IMR-90 (cell line): ENCODE data around the gene KIF25. TPM values are rescaled to one million over a fixed set of nuclear protein-coding genes. Genes with fewer than 3 reads are reported as not detected.

Source experiments
- ATAC-seq: fragments of 200-7000 bp; cut with Tn5 transposase; 2 replicates; pipeline ENCODE4 v1.9.1; 2020; ENCODE audit warnings: low read depth, mild to moderate bottlenecking, moderate library complexity
- BruUV-seq: library from RNA; stranded (reverse); fragments of 400-500 nt; replicated peaks from 2 replicates; lab custom pipeline; 2021; lab: Mats Ljungman, UMichigan
- CTCF ChIA-PET: fragments of 300-600 bp; formaldehyde crosslinking; extraction: SDS; loops from one replicate; lab custom pipeline; 2021; ENCODE audit warnings: antibody characterized with exemption; lab: Yijun Ruan, JAX
- POLR2A ChIA-PET: fragments of 300-600 bp; sonication (Branson Sonifier 250); formaldehyde crosslinking; loops from one replicate; lab custom pipeline; 2022; ENCODE audit warnings: antibody characterized with exemption; ENCODE audit not compliant: unreplicated experiment; lab: Charles Lee
- DNase-seq: peaks from one replicate; pipeline ENCODE4 v3.0.0; 2013
- H2AFZ ChIP-seq: replicated peaks from 2 replicates; pipeline ENCODE3; 2013; ENCODE audit warnings: low read length, mild to moderate bottlenecking; ENCODE audit not compliant: poor library complexity
- H2AK5ac ChIP-seq: 2 replicates; pipeline ENCODE4 v1.6.1; 2013; ENCODE audit warnings: low read depth, low read length, inconsistent platforms
- H2AK9ac ChIP-seq: replicated peaks from 2 replicates; pipeline ENCODE3; 2013; ENCODE audit warnings: mild to moderate bottlenecking, low read depth, low read length, moderate library complexity; ENCODE audit not compliant: poor library complexity
- H2BK120ac ChIP-seq: 2 replicates; pipeline ENCODE4 v1.6.1; 2013; ENCODE audit warnings: low read depth, low read length, inconsistent platforms
- H2BK15ac ChIP-seq: 3 replicates; pipeline ENCODE4 v1.6.1; 2013; ENCODE audit warnings: low read depth, low read length, inconsistent platforms
- H2BK20ac ChIP-seq: 2 replicates; pipeline ENCODE4 v1.6.1; 2013; ENCODE audit warnings: low read depth, mild to moderate bottlenecking, inconsistent platforms, low read length, moderate library complexity
- H2BK5ac ChIP-seq: 2 replicates; pipeline ENCODE4 v1.6.1; 2013; ENCODE audit warnings: mild to moderate bottlenecking, low read depth, low read length, inconsistent platforms; ENCODE audit not compliant: poor library complexity, severe bottlenecking
- H3K14ac ChIP-seq: replicated peaks from 2 replicates; pipeline ENCODE4 v1.6.1; 2013; ENCODE audit warnings: low read depth, low read length, inconsistent platforms
- H3K18ac ChIP-seq: 2 replicates; pipeline ENCODE4 v1.6.1; 2013; ENCODE audit warnings: low read depth, low read length, control low read depth
- H3K23ac ChIP-seq: 2 replicates; pipeline ENCODE4 v1.6.1; 2013; ENCODE audit warnings: low read depth, low read length, inconsistent platforms
- H3K27ac ChIP-seq: 2 replicates; pipeline ENCODE4 v1.5.1; 2013; ENCODE audit warnings: mild to moderate bottlenecking, control low read depth, low read length; ENCODE audit not compliant: insufficient read depth
- H3K27me3 ChIP-seq: 2 replicates; pipeline ENCODE4 v1.6.1; 2013; ENCODE audit warnings: low read length; ENCODE audit not compliant: control insufficient read depth, insufficient read depth
- H3K36me3 ChIP-seq: 2 replicates; pipeline ENCODE4 v1.6.1; 2013; ENCODE audit warnings: low read length, mixed read lengths; ENCODE audit not compliant: control insufficient read depth, insufficient read depth
- H3K4ac ChIP-seq: 2 replicates; pipeline ENCODE4 v1.6.1; 2013; ENCODE audit warnings: low read depth, low read length, inconsistent platforms
- H3K4me1 ChIP-seq: 2 replicates; pipeline ENCODE4 v1.6.1; 2013; ENCODE audit warnings: low read length, mixed read lengths; ENCODE audit not compliant: control insufficient read depth, insufficient read depth
- H3K4me2 ChIP-seq: 2 replicates; pipeline ENCODE4 v1.6.1; 2013; ENCODE audit warnings: low read depth, mild to moderate bottlenecking, control low read depth, low read length, moderate library complexity
- H3K4me3 ChIP-seq: 2 replicates; pipeline ENCODE4 v1.5.1; 2013; ENCODE audit warnings: low read depth, mild to moderate bottlenecking, control low read depth, low read length, moderate library complexity; ENCODE audit not compliant: insufficient read depth
- H3K56ac ChIP-seq: 2 replicates; pipeline ENCODE4 v1.6.1; 2013; ENCODE audit warnings: low read length, inconsistent platforms; ENCODE audit not compliant: insufficient read depth; ENCODE audit errors: extremely low read depth
- H3K79me1 ChIP-seq, 2 experiments: 2 replicates each; pipeline ENCODE4 v1.6.1; 2013; ENCODE audit warnings: low read length in 2 of 2, inconsistent platforms in 1 of 2, low read depth in 1 of 2
- H3K9ac ChIP-seq: 2 replicates; pipeline ENCODE4 v1.6.1; 2013; ENCODE audit warnings: low read depth, low read length, control low read depth
- H3K9me1 ChIP-seq: 2 replicates; pipeline ENCODE4 v1.6.1; 2013; ENCODE audit warnings: low read length, inconsistent platforms; ENCODE audit not compliant: insufficient read depth
- H3K9me3 ChIP-seq: 2 replicates; pipeline ENCODE4 v1.6.1; 2013; ENCODE audit warnings: low read length; ENCODE audit not compliant: control insufficient read depth, insufficient read depth
- H4K20me1 ChIP-seq: 2 replicates; pipeline ENCODE4 v1.6.1; 2013; ENCODE audit warnings: low read length, inconsistent platforms; ENCODE audit not compliant: insufficient read depth
- H4K5ac ChIP-seq: 2 replicates; pipeline ENCODE4 v1.6.1; 2013; ENCODE audit warnings: mild to moderate bottlenecking, low read depth, low read length, control low read depth
- H4K8ac ChIP-seq, 2 experiments: 2 replicates each; pipeline ENCODE4 v1.6.1; 2013; ENCODE audit warnings: low read depth in 2 of 2, low read length in 2 of 2, control low read depth in 1 of 2, inconsistent platforms in 1 of 2
- H4K91ac ChIP-seq: 2 replicates; pipeline ENCODE4 v1.6.1; 2013; ENCODE audit warnings: low read depth, low read length, inconsistent platforms; ENCODE audit not compliant: insufficient read depth
- BHLHE40 ChIP-seq: fragments of 150-350 bp; IDR thresholded peaks from 2 replicates; pipeline ENCODE4 v1.6.1; 2016; ENCODE audit warnings: mild to moderate bottlenecking, low read depth, low read length
- CEBPB ChIP-seq: IDR thresholded peaks from 2 replicates; pipeline ENCODE4 v1.6.1; 2012; ENCODE audit warnings: low read depth, low read length, improper control_type of control experiment
- CHD1 ChIP-seq: IDR thresholded peaks from 2 replicates; pipeline ENCODE4 v1.6.1; 2012; ENCODE audit warnings: low read depth, low read length, improper control_type of control experiment
- CTCF ChIP-seq: conservative IDR thresholded peaks from 2 replicates; pipeline ENCODE4 v1.5.1; 2012; ENCODE audit warnings: mild to moderate bottlenecking, low read depth, low read length, improper control_type of control experiment
- ELK1 ChIP-seq: fragments of 150-350 bp; IDR thresholded peaks from 2 replicates; pipeline ENCODE4 v1.6.1; 2016; ENCODE audit warnings: low read depth, mild to moderate bottlenecking, low read length, moderate library complexity, borderline replicate concordance
- FOS ChIP-seq: fragments of 150-350 bp; IDR thresholded peaks from 2 replicates; pipeline ENCODE4 v1.6.1; 2016; ENCODE audit warnings: low read depth, low read length
- MAFK ChIP-seq: IDR thresholded peaks from 2 replicates; pipeline ENCODE4 v1.6.1; 2012; ENCODE audit warnings: low read depth, low read length, improper control_type of control experiment
- MAZ ChIP-seq: IDR thresholded peaks from 2 replicates; pipeline ENCODE4 v1.6.1; 2012; ENCODE audit warnings: low read depth, mild to moderate bottlenecking, low read length, improper control_type of control experiment, moderate library complexity, borderline replicate concordance
- MXI1 ChIP-seq: IDR thresholded peaks from 2 replicates; pipeline ENCODE4 v1.6.1; 2012; ENCODE audit warnings: low read depth, mild to moderate bottlenecking, low read length, moderate library complexity, borderline replicate concordance
- NFE2L2 ChIP-seq: fragments of 150-350 bp; IDR thresholded peaks from 2 replicates; pipeline ENCODE4 v1.6.1; 2016; ENCODE audit warnings: low read depth, mild to moderate bottlenecking, low read length
- POLR2A ChIP-seq: IDR thresholded peaks from 2 replicates; pipeline ENCODE4 v1.6.1; 2012; ENCODE audit warnings: mild to moderate bottlenecking, low read depth, low read length
- RCOR1 ChIP-seq: IDR thresholded peaks from 2 replicates; pipeline ENCODE4 v1.6.1; 2012; ENCODE audit warnings: mild to moderate bottlenecking, low read length, improper control_type of control experiment; ENCODE audit not compliant: insufficient replicate concordance
- RFX5 ChIP-seq: IDR thresholded peaks from 2 replicates; pipeline ENCODE4 v1.8.0; 2012; ENCODE audit warnings: low read depth, mild to moderate bottlenecking, low read length, moderate library complexity
- SMC3 ChIP-seq: fragments of 150-350 bp; IDR thresholded peaks from 2 replicates; pipeline ENCODE4 v1.6.1; 2016; ENCODE audit warnings: low read depth, mild to moderate bottlenecking, antibody characterized with exemption, low read length, moderate library complexity
- USF2 ChIP-seq: fragments of 150-350 bp; IDR thresholded peaks from 2 replicates; pipeline ENCODE4 v1.6.1; 2017; ENCODE audit warnings: mild to moderate bottlenecking, antibody characterized with exemption, low read length, low read depth
- WGBS, 2 experiments: methylation state at CpG; one replicate each; pipeline versions ENCODE4 v1.1.5 to v1.1.7; 2013; ENCODE audit warnings: missing lambda C conversion rate in 2 of 2; ENCODE audit not compliant: insufficient read length in 1 of 2; ENCODE audit errors: extremely low coverage in 2 of 2; 5-methylcytosine and 5-hydroxymethylcytosine counted together
- dilution Hi-C: fragments of 300-500 bp; cut with HindIII; formaldehyde crosslinking; loops from one replicate; pipeline ENCODE4 v1.14.3; 2018; ENCODE audit warnings: low sequenced_read_pairs; ENCODE audit not compliant: unreplicated experiment
- in situ Hi-C: fragments of 300-500 bp; cut with MboI; formaldehyde crosslinking; loops from 3 replicates; pipeline ENCODE4 v1.14.3; 2019; ENCODE audit warnings: low sequenced_read_pairs, inconsistent platforms, mixed read lengths
- intact Hi-C: fragments of 100-400 bp; cut with micrococcal nuclease; formaldehyde crosslinking; loops from 2 replicates; pipeline ENCODE4 v1.10.0; 2022
- polyA plus RNA-seq, 3 experiments: library from polyadenylated mRNA; depleted of rRNA; stranded (reverse); fragments of >200 nt; gene quantifications; 2 replicates each; pipeline ENCODE4 v1.2.3, GENCODE V29; 2012; ENCODE audit warnings: low replicate concordance in 1 of 3
- total RNA-seq: library from RNA; depleted of rRNA; stranded (reverse); fragments of >200 nt; gene quantifications from 2 replicates; pipeline ENCODE4 v1.2.3, GENCODE V29; 2012

The KIF25 gene
- total and polyA plus RNA-seq, 2 of the 4 experiments (the other 2 are of a cell fraction): not detected

- Histone ChIP-seq H3K4me2 (no peak overlapping the region), H3K4me1 (no peaks in the 10 kb centered on the region), H4K91ac (no peak overlapping the region), H2BK15ac (no peak overlapping the region), H3K27me3 (no peaks in the 10 kb centered on the region; the same call in 1 of the 2 replicates), H3K18ac (no peak overlapping the region), H3K4ac (no peak overlapping the region), H4K5ac (no peak overlapping the region), H3K4me3 (no peak overlapping the region), H3K27ac (no peak overlapping the region), H3K9me3 (no peaks in the 10 kb centered on the region), H2BK20ac (no peak overlapping the region), H3K56ac (no peak overlapping the region), H3K36me3 (no peaks in the 10 kb centered on the region), H4K20me1 (no peaks in the 10 kb centered on the region), H2AK9ac (no peak overlapping the region), H3K79me1 (no peaks in the 10 kb centered on the region), H3K9ac (no peak overlapping the region), H3K23ac (no peak overlapping the region), H2AFZ (no peak overlapping the region), H2BK5ac (no peak overlapping the region), H3K14ac (no peak overlapping the region), H2AK5ac (no peak overlapping the region), H4K8ac (no peak overlapping the region), H3K9me1 (no peaks in the 10 kb centered on the region), H2BK120ac (no peak overlapping the region)
- no peak for DNase-seq
- ChIA-PET POLR2A (no interaction called here), CTCF (interaction anchor here (0.6 kb wide), 1 partner anchor 592 kb away, joined by 3 read pairs; no protein-coding TSS in a partner anchor)
- intact Hi-C loops: no loop called here
- no peak for ATAC-seq
- in situ Hi-C loops: no loop called here
- dilution Hi-C loops: no loop called here
- WGBS, 2 experiments: 88% methylated on average over 11 of the region's 22 CpGs; no CpG with 5 or more reads in 1 of the 2 experiments
- BruUV-seq: no TSS peak
- TF ChIP-seq NFE2L2 (no peak), MAFK (no peak), USF2 (no peak), RFX5 (no peak), CTCF (no peak), MAZ (no peak), FOS (no peak), RCOR1 (no peak), POLR2A (no peak), MXI1 (no peak), CEBPB (no peak), ELK1 (no peak), BHLHE40 (no peak), CHD1 (no peak), SMC3 (no peak)
These were observed 58.4 kb downstream of the KIF25 start for GRCh38 chr6:168055696-168056489.
